Measurements from ENCODE around the gene C20orf144.

Gene C20orf144

DNA sequence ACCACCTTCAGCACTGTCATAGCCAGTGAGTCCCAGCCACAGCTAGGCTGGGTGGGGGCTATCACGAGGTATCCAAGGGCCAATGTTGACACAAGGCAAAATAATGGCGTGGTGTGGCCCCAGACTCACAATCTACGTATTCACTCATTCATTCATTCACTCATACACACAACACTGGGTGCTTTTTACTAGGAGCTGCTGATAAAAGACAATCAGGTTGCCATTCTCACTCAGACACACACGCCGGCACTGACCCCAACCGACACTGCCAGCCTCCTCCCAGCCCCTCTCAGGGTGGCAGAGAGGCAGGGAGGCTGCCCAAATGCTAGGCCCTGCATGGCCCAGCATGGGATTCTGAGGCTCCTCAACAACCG, 1.5 kb upstream of the C20orf144 start:
- Histone ChIP-seq H3K9ac (ENCODE audit: low read depth, low read length, poor library complexity, severe bottlenecking) (no peak overlapping the region), H3K36me3 (ENCODE audit: insufficient read depth, low read length) (no peaks in the 10 kb centered on the region), H3K4me2 (ENCODE audit: low read depth, low read length, poor library complexity, severe bottlenecking) (no peak overlapping the region), H3K27me3 (ENCODE audit: insufficient read depth, low read length, poor library complexity, severe bottlenecking) (no peaks in the 10 kb centered on the region), H3K4me1 (ENCODE audit: insufficient read depth, low read length, poor library complexity, severe bottlenecking) (peaks cover 20% of the 10 kb centered on the region), H3K79me2 (ENCODE audit: insufficient read depth, low read length) (no peaks in the 10 kb centered on the region), H3F3A (ENCODE audit: low read depth) (no peaks in the 10 kb centered on the region), H3K4me3 (ENCODE audit: low read length, poor library complexity, severe bottlenecking) (no peak overlapping the region), H3K9me2 (replicated peaks; ENCODE audit: low read depth, low read length) (no peaks in the 10 kb centered on the region), H2AFZ (ENCODE audit: low read length) (no peak overlapping the region), H4K20me1 (ENCODE audit: insufficient read depth, low read length, poor library complexity, severe bottlenecking) (no peaks in the 10 kb centered on the region), H3K9me3 (ENCODE audit: insufficient read depth, low read depth, low read length) (no peaks in the 10 kb centered on the region)
- no peak for TF ChIP-seq EZH2phosphoT487 (IDR thresholded peaks at IDR 0.05; ENCODE audit: borderline replicate concordance)
- TF ChIP-seq, protein P1, sequence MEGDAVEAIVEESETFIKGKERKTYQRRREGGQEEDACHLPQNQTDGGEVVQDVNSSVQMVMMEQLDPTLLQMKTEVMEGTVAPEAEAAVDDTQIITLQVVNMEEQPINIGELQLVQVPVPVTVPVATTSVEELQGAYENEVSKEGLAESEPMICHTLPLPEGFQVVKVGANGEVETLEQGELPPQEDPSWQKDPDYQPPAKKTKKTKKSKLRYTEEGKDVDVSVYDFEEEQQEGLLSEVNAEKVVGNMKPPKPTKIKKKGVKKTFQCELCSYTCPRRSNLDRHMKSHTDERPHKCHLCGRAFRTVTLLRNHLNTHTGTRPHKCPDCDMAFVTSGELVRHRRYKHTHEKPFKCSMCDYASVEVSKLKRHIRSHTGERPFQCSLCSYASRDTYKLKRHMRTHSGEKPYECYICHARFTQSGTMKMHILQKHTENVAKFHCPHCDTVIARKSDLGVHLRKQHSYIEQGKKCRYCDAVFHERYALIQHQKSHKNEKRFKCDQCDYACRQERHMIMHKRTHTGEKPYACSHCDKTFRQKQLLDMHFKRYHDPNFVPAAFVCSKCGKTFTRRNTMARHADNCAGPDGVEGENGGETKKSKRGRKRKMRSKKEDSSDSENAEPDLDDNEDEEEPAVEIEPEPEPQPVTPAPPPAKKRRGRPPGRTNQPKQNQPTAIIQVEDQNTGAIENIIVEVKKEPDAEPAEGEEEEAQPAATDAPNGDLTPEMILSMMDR (conservative IDR thresholded peaks at IDR 0.05; ENCODE audit: low read length): no peak

DNA sequence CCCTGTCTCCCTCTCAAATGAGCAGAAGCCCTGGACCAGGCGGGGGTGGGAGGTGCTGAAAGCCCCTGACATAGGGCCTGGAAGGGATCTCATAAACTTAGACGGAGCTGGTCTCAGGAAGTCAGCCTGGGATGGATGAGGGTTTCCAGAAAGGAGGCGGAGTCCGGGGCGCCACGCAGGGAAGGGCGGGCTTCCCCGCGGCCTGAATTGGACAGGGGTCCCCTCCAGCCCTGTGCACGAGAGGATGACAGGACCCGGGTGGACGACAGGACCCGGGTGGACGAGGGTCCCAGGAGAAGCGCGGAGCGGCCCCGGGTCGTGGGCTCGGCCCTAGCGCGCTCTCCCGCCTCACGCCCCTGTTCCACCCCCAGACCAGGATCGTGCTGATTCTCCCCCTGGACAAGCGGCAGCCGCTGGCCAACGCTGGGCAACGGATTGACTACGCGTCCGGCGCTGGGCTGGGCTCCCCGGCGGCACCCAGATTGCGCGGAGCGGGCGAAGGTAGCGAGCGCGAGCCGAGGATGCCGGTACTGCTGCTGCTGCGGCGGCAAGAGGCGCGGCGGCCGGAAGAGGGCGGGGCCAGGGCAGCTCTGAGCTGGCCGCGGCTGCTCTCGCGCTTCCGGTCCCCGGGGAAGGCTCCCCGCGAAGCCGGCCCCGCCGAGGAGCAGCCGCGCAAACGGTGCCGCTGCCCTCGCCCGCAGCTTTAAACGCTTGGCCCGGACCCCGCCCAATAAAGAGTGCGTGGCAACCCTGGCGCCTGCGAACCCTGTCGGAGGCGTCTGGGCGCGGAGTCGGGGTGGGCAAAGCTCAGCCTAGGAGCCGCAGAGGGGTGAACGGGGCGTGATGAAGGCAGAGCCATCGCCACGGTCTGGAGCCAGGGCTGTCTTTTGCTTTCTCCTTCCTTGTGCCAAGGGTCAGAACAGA, 1.3 kb downstream of the C20orf144 start:
- Histone ChIP-seq H2AFZ (ENCODE audit: low read length) (peak overlapping the region; percentile 76), H4K20me1 (ENCODE audit: insufficient read depth, low read length, poor library complexity, severe bottlenecking) (no peaks in the 10 kb centered on the region), H3K36me3 (ENCODE audit: insufficient read depth, low read length) (no peaks in the 10 kb centered on the region), H3K79me2 (ENCODE audit: insufficient read depth, low read length) (no peaks in the 10 kb centered on the region), H3K4me1 (ENCODE audit: insufficient read depth, low read length, poor library complexity, severe bottlenecking) (peaks cover 20% of the 10 kb centered on the region), H3K9me2 (replicated peaks; ENCODE audit: low read depth, low read length) (no peaks in the 10 kb centered on the region), H3K4me3 (ENCODE audit: low read length, poor library complexity, severe bottlenecking) (peak overlapping the region; percentile 76), H3K27me3 (ENCODE audit: insufficient read depth, low read length, poor library complexity, severe bottlenecking) (no peaks in the 10 kb centered on the region), H3F3A (ENCODE audit: low read depth) (no peaks in the 10 kb centered on the region), H3K9me3 (ENCODE audit: insufficient read depth, low read depth, low read length) (no peaks in the 10 kb centered on the region), H3K4me2 (ENCODE audit: low read depth, low read length, poor library complexity, severe bottlenecking) (peak overlapping the region; percentile 91), H3K9ac (ENCODE audit: low read depth, low read length, poor library complexity, severe bottlenecking) (peak overlapping the region; percentile 86)
- TF ChIP-seq, protein P1 (conservative IDR thresholded peaks at IDR 0.05; ENCODE audit: low read length): no peak
- TF ChIP-seq EZH2phosphoT487 (IDR thresholded peaks at IDR 0.05; ENCODE audit: borderline replicate concordance): no peak

DNA sequence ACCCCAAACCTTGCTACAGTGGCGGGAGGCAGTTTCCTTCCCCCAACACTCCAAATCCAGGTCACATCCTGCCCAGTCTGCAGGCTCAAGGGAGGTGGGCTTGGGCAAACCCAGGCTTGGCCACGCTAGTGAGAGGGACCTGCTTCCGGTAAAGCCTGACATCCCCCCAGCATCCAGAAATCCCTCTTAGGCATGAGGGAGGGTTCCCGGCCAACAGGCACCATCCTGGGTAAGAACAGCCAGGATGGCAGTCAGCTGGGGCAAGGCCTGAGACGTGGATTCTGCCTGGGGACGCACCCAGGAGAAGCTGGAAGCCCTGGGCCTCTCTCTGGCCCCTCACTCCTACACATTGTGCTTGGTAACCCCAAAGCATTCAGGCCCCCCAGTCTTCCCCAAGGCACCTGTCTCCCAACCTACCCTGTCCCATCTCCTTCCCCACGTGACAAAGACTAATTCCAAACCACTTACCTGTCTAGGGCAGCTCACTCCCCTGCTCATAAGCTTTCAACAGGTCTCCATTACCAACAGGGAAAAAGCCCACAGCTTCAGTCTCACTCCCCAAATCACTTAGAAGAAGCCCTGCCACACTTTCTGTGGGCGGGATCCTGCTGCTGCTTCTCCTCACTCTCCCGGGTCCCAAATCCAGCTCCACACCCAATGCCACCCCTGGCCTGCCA, 2.1 kb downstream of the C20orf144 start:
- Histone ChIP-seq H3K79me2 (ENCODE audit: insufficient read depth, low read length) (no peaks in the 10 kb centered on the region), H3K9ac (ENCODE audit: low read depth, low read length, poor library complexity, severe bottlenecking) (peak overlapping the region; percentile 86), H3K9me2 (replicated peaks; ENCODE audit: low read depth, low read length) (no peaks in the 10 kb centered on the region), H3K4me3 (ENCODE audit: low read length, poor library complexity, severe bottlenecking) (peak overlapping the region; percentile 76), H3F3A (ENCODE audit: low read depth) (no peaks in the 10 kb centered on the region), H4K20me1 (ENCODE audit: insufficient read depth, low read length, poor library complexity, severe bottlenecking) (no peaks in the 10 kb centered on the region), H2AFZ (ENCODE audit: low read length) (peak overlapping the region; percentile 76), H3K27me3 (ENCODE audit: insufficient read depth, low read length, poor library complexity, severe bottlenecking) (no peaks in the 10 kb centered on the region), H3K4me2 (ENCODE audit: low read depth, low read length, poor library complexity, severe bottlenecking) (peak overlapping the region; percentile 91), H3K4me1 (ENCODE audit: insufficient read depth, low read length, poor library complexity, severe bottlenecking) (peaks cover 20% of the 10 kb centered on the region), H3K36me3 (ENCODE audit: insufficient read depth, low read length) (no peaks in the 10 kb centered on the region), H3K9me3 (ENCODE audit: insufficient read depth, low read depth, low read length) (no peaks in the 10 kb centered on the region)
- TF ChIP-seq, protein P1 (conservative IDR thresholded peaks at IDR 0.05; ENCODE audit: low read length): no peak
- TF ChIP-seq EZH2phosphoT487 (IDR thresholded peaks at IDR 0.05; ENCODE audit: borderline replicate concordance): no peak
